Esophagus squamous epithelium (tissue), 5 donors: Measurements from ENCODE around the gene NEDD8. TPM values are rescaled to one million over a fixed set of nuclear protein-coding genes. Genes with fewer than 3 reads are reported as not detected.

Experiments
- DNase-seq: peaks from one replicate; lab custom pipeline; 2025; lab: John Stamatoyannopoulos, UW
- H3K27ac ChIP-seq, 4 donors: fragments of 200-600 bp; sonication (generic); one replicate each; pipeline ENCODE4 v1.5.1; 2016 to 2019; ENCODE audit warnings: mild to moderate bottlenecking in 1 of 4
- H3K27me3 ChIP-seq, 4 donors: fragments of 200-600 bp; sonication (generic); 1 replicate in 3 of 4; 2 replicates in 1 of 4; pipeline versions ENCODE4 v1.5.1 to v1.6.0; 2017 to 2021; ENCODE audit warnings: antibody characterized with exemption in 1 of 4
- H3K36me3 ChIP-seq, 3 donors: fragments of 200-600 bp; sonication (generic); one replicate each; pipeline ENCODE4 v1.5.1; 2016 to 2019
- H3K4me1 ChIP-seq, 3 donors: fragments of 200-600 bp; sonication (generic); one replicate each; pipeline ENCODE4 v1.5.1; 2017 to 2019
- H3K4me3 ChIP-seq, 4 donors: fragments of 200-600 bp; sonication (generic); 1 replicate in 3 of 4; 2 replicates in 1 of 4; pipeline ENCODE4 v1.5.1; 2016 to 2019; ENCODE audit warnings: mild to moderate bottlenecking in 2 of 4, moderate library complexity in 1 of 4
- H3K9me3 ChIP-seq, 3 donors: fragments of 200-600 bp; sonication (generic); one replicate each; pipeline ENCODE4 v1.5.1; 2016 to 2019
- POLR2A ChIP-seq, 4 donors: fragments of 450-650 bp; IDR thresholded peaks; one replicate each; pipeline ENCODE4 v1.6.1; 2017; ENCODE audit warnings: antibody characterized with exemption in 4 of 4, mild to moderate bottlenecking in 4 of 4, moderate library complexity in 3 of 4
- WGBS, 2 donors: methylation state at CpG; one replicate each; pipeline ENCODE4 v1.1.5; 2018; 5-methylcytosine and 5-hydroxymethylcytosine counted together
- intact Hi-C: fragments of 100-400 bp; cut with DNase I; formaldehyde crosslinking; loops from one replicate; pipeline ENCODE4 v1.15.0; 2022
- total RNA-seq, 4 donors: library from RNA; depleted of rRNA; stranded (reverse); fragments of >200 nt; gene quantifications; one replicate each; pipeline ENCODE4 v1.1.0, GENCODE V29; 2016
- TF ChIP-seq, protein P1 (sequence below), 6 experiments: fragments of 450-650 bp in 4 of 6; fragments of 200-600 bp in 2 of 6; sonication (generic) in 2 of 6; IDR thresholded peaks; one replicate each; pipeline ENCODE4 v1.5.1; 2016 to 2019; ENCODE audit warnings: antibody characterized with exemption in 6 of 6, mild to moderate bottlenecking in 4 of 6, moderate library complexity in 4 of 6
- donor health status: DM: yes; HTN: yes; CAD: no.

The NEDD8 gene
- total RNA-seq, 4 donors from 2014 or later = 93.1 to 182 (median 121) TPM

DNA sequence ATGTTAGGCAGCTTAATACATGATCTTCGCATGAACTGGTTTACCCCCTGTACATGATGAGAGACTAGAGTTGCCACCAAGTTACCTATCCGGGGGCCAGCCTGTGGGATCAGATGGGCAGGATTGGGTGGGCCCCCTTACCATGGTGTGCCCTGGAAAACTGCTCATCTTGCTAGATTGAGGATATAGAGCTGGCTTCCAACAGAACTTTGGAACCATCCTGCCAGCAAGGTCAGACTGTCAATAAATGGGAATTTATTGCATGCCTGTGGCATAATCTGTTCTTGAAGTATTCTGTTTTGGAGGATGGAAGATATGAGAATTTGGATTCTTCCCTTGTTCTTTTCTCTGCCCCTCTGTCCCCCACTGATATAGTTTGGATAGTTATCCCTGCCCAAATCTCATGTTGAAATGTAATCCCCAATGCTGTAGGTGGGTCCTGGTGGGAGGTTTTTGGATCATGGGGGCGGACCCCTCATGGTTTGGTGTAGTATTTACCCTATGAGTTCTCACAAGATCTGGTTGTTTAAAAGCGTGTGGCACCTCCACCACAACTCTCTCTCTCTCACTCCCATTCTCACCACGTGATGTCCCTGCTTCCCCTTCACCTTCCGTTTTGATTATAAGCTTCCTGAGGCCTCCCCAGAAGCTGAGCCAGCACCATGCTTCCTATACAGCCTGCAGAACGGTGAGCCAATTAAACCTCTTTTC lies 33.2 kb downstream of the NEDD8 start:
- Histone ChIP-seq H3K36me3 (peaks cover 0 to 53% (median 0%) of the 10 kb centered on the region in 3 donors), H3K4me3 (no peak overlapping the region), H3K27ac (no peak overlapping the region), H3K4me1 (peaks cover 18 to 51% (median 20%) of the 10 kb centered on the region in 3 donors), H3K27me3 (no peaks in the 10 kb centered on the region), H3K9me3 (no peaks in the 10 kb centered on the region)
- intact Hi-C loops = no loop called here
- TF ChIP-seq, protein P1, sequence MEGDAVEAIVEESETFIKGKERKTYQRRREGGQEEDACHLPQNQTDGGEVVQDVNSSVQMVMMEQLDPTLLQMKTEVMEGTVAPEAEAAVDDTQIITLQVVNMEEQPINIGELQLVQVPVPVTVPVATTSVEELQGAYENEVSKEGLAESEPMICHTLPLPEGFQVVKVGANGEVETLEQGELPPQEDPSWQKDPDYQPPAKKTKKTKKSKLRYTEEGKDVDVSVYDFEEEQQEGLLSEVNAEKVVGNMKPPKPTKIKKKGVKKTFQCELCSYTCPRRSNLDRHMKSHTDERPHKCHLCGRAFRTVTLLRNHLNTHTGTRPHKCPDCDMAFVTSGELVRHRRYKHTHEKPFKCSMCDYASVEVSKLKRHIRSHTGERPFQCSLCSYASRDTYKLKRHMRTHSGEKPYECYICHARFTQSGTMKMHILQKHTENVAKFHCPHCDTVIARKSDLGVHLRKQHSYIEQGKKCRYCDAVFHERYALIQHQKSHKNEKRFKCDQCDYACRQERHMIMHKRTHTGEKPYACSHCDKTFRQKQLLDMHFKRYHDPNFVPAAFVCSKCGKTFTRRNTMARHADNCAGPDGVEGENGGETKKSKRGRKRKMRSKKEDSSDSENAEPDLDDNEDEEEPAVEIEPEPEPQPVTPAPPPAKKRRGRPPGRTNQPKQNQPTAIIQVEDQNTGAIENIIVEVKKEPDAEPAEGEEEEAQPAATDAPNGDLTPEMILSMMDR (IDR thresholded peaks at IDR 0.05) = no peak
- TF ChIP-seq POLR2A (IDR thresholded peaks at IDR 0.05) = no peak
- DNase-seq = no peak
- WGBS, 2 donors = 70 to 85% methylated on average over 7 of the region's 7 CpGs

DNA sequence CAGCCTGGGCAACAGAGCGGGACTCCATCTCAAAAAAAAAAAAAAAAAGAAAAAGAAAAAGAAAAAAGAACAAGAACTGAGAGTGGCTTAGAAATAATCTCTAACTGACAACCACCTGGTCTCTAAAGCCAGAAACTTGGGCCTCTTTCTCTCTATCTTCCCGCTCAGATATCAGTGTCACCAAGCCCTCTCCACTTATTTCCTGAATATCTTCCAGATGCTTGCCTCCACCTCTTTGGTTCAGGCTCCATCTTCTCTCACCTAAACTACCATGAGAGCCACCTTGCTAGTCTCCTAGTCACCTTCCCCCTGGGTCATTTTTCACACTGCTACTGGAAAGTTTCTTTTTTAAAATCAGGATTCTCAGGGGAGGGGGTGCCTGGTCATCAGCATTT lies 35.1 kb downstream of the NEDD8 start:
- Histone ChIP-seq H3K36me3 (peaks cover 0 to 48% (median 11%) of the 10 kb centered on the region in 3 donors), H3K4me3 (peak overlapping the region in 2 of 4 donors; percentile 99 to 100), H3K27me3 (no peaks in the 10 kb centered on the region), H3K27ac (no peak overlapping the region), H3K4me1 (peaks cover 18 to 66% (median 20%) of the 10 kb centered on the region in 3 donors), H3K9me3 (no peaks in the 10 kb centered on the region)
- no peak for DNase-seq
- intact Hi-C loops = no loop called here
- WGBS, 2 donors = 83 to 100% methylated on average over 2 of the region's 2 CpGs
- TF ChIP-seq, protein P1 (IDR thresholded peaks at IDR 0.05) = no peak
- TF ChIP-seq POLR2A (IDR thresholded peaks at IDR 0.05) = no peak

GRCh38 chr14:24196071-24197055 lies 35.8 kb downstream of the NEDD8 start:
- intact Hi-C loops = no loop called here
- Histone ChIP-seq H3K27ac (peak overlapping the region; percentile 91 to 99 (median 96)), H3K36me3 (peaks cover 6 to 48% (median 16%) of the 10 kb centered on the region in 3 donors), H3K27me3 (no peaks in the 10 kb centered on the region), H3K9me3 (no peaks in the 10 kb centered on the region), H3K4me1 (peaks cover 18 to 68% (median 20%) of the 10 kb centered on the region in 3 donors), H3K4me3 (peak overlapping the region; percentile 72 to 100 (median 88))
- 31 to 48% methylated on average over 23 to 25 of the region's 33 CpGs for WGBS, 2 donors
- DNase-seq = no peak
- TF ChIP-seq POLR2A (IDR thresholded peaks at IDR 0.05) = no peak
- TF ChIP-seq, protein P1 (IDR thresholded peaks at IDR 0.05) = peak in 1 of 6 experiments; percentile 4

GRCh38 chr14:24195186-24196070 lies 36.7 kb downstream of the NEDD8 start, which contains the start of gene TM9SF1:
Gene TM9SF1, minus strand, starts transcription at chr14:24195441. Its CDS starts 422 bp downstream, at chr14:24195019.
- H3K36me3 ChIP-seq = peaks cover 6 to 46% (median 16%) of the 10 kb centered on the region in 3 donors
- WGBS, 2 donors = 1 to 3% methylated on average over 4 to 37 of the region's 89 CpGs
- peaks cover 18 to 61% (median 20%) of the 10 kb centered on the region in 3 donors for H3K4me1 ChIP-seq
- H3K9me3 ChIP-seq = no peaks in the 10 kb centered on the region
- intact Hi-C loops = no loop called here
- no peaks in the 10 kb centered on the region for H3K27me3 ChIP-seq
- no peak for DNase-seq
- peak within 1 kb of the TSS; percentile 91 to 99 (median 96) for H3K27ac ChIP-seq
- TF ChIP-seq, protein P1 (IDR thresholded peaks at IDR 0.05) = no peak
- peak in 2 of 4 donors; percentile 30 to 81 for TF ChIP-seq POLR2A (IDR thresholded peaks at IDR 0.05)
- peak within 1 kb of the TSS; percentile 72 to 100 (median 88) for H3K4me3 ChIP-seq
